Uterus (tissue), 4 donors: ENCODE measurements around the gene DLG5. TPM values are rescaled to one million over a fixed set of nuclear protein-coding genes. Genes with fewer than 3 reads are reported as not detected.

Experiments
- DNase-seq, 2 donors: peaks; one replicate each; pipeline ENCODE4 v3.0.0-alpha.2; 2019 to 2020
- H3K27ac ChIP-seq, 2 donors: fragments of 200-600 bp; sonication (generic); 1 replicate in 1 of 2; 2 replicates in 1 of 2; pipeline ENCODE4 v1.5.1; 2016 to 2018
- H3K27me3 ChIP-seq, 2 donors: fragments of 200-600 bp; sonication (generic); one replicate each; pipeline ENCODE4 v1.5.1; 2018 to 2019; ENCODE audit warnings: control low read depth in 1 of 2
- H3K36me3 ChIP-seq, 2 donors: fragments of 200-600 bp; sonication (generic); one replicate each; pipeline ENCODE4 v1.5.1; 2019; ENCODE audit warnings: control low read depth in 1 of 2
- H3K4me1 ChIP-seq, 2 donors: fragments of 200-600 bp; sonication (generic); one replicate each; pipeline ENCODE4 v1.5.1; 2018 to 2019; ENCODE audit warnings: control low read depth in 1 of 2
- H3K4me3 ChIP-seq, 2 donors: fragments of 200-600 bp; sonication (generic); 1 replicate in 1 of 2; 2 replicates in 1 of 2; pipeline ENCODE4 v1.5.1; 2018 to 2019; ENCODE audit warnings: mild to moderate bottlenecking in 1 of 2
- H3K9me3 ChIP-seq, 2 donors: fragments of 200-600 bp; sonication (generic); one replicate each; pipeline ENCODE4 v1.5.1; 2019; ENCODE audit warnings: control low read depth in 1 of 2
- POLR2A ChIP-seq, 2 donors: fragments of 450-650 bp; IDR thresholded peaks; one replicate each; pipeline ENCODE4 v1.6.1; 2016; ENCODE audit warnings: antibody characterized with exemption in 2 of 2, mild to moderate bottlenecking in 1 of 2, moderate library complexity in 1 of 2
- intact Hi-C: fragments of 100-400 bp; cut with DNase I; formaldehyde crosslinking; loops from one replicate; pipeline ENCODE4 v1.15.1; 2023; ENCODE audit warnings: low total_unique reads
- small RNA-seq: library from RNA; depleted of rRNA; stranded (forward); fragments of <200 nt; gene quantifications from one replicate; pipeline ENCODE3, GENCODE V24; 2016
- total RNA-seq, 4 donors: library from RNA; depleted of rRNA in 3 of 4; stranded (reverse); fragments of >200 nt in 3 of 4; gene quantifications; one replicate each; pipeline versions ENCODE4 v1.1.0 to v1.2.4, GENCODE V29; 2014 to 2023
- TF ChIP-seq, protein P1 (sequence below), 4 experiments: fragments of 200-600 bp in 2 of 4; fragments of 450-650 bp in 2 of 4; sonication (generic) in 2 of 4; IDR thresholded peaks; one replicate each; pipeline ENCODE4 v1.5.1; 2016 to 2019; ENCODE audit warnings: antibody characterized with exemption in 4 of 4, mild to moderate bottlenecking in 2 of 4, moderate library complexity in 1 of 4
- donor health status: DM: yes; HTN: yes; CAD: no.

Gene DLG5
- total RNA-seq, 4 donors from 2014 or later = 27.1 to 72.6 (median 46.5) TPM

DNA sequence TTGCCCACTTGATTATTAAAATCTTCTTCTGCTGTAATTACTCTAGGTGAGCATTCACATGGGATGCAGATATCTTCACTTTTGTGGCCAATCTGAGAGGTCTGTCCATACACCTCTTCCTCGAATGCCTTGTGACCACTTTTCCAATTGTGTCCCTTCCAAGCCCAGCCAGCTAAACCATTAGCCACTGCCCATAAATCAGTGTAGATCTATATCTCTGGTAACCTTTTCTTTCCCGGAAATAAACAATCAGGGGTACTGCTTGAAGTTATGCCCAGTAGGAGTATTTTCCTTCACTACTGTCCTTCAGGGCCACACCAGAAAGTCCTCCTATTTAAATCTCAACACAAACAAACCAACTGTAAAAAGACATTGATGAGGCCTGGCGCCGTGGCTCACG lies 184.4 kb downstream of the DLG5 start:
- no peaks in the 10 kb centered on the region for H3K36me3 ChIP-seq
- no peaks in the 10 kb centered on the region for H3K9me3 ChIP-seq
- H3K27me3 ChIP-seq = no peaks in the 10 kb centered on the region
- no peaks in the 10 kb centered on the region for H3K4me1 ChIP-seq
- TF ChIP-seq POLR2A (IDR thresholded peaks at IDR 0.05) = no peak
- TF ChIP-seq, protein P1, sequence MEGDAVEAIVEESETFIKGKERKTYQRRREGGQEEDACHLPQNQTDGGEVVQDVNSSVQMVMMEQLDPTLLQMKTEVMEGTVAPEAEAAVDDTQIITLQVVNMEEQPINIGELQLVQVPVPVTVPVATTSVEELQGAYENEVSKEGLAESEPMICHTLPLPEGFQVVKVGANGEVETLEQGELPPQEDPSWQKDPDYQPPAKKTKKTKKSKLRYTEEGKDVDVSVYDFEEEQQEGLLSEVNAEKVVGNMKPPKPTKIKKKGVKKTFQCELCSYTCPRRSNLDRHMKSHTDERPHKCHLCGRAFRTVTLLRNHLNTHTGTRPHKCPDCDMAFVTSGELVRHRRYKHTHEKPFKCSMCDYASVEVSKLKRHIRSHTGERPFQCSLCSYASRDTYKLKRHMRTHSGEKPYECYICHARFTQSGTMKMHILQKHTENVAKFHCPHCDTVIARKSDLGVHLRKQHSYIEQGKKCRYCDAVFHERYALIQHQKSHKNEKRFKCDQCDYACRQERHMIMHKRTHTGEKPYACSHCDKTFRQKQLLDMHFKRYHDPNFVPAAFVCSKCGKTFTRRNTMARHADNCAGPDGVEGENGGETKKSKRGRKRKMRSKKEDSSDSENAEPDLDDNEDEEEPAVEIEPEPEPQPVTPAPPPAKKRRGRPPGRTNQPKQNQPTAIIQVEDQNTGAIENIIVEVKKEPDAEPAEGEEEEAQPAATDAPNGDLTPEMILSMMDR (IDR thresholded peaks at IDR 0.05) = no peak
- no peak overlapping the region for H3K4me3 ChIP-seq
- DNase-seq = no peak
- intact Hi-C loops = no loop called here
- no peak overlapping the region for H3K27ac ChIP-seq

DNA sequence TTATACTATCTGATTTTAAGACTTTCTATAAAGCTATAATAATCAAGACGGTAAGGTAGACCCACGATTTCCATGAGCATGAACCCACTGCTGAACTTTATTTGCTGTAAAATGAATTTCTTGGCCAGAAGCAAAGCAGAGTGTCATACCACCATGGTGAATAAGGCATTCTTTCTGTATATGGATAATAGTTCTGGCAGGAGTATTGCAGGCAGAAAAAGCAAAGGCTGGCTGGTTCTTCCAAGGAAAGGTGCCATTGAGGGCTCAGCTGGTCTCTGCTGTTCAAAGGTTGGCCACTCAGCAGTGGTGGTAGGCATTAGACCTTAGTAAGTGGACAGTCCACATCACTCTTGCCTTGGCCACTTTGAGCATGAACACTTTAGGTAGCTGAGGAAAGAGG lies 184.8 kb downstream of the DLG5 start:
- no peaks in the 10 kb centered on the region for H3K36me3 ChIP-seq
- H3K9me3 ChIP-seq = no peaks in the 10 kb centered on the region
- H3K27ac ChIP-seq = no peak overlapping the region
- intact Hi-C loops = no loop called here
- no peak for DNase-seq
- H3K4me1 ChIP-seq = no peaks in the 10 kb centered on the region
- H3K4me3 ChIP-seq = no peak overlapping the region
- TF ChIP-seq, protein P1 (IDR thresholded peaks at IDR 0.05) = no peak
- no peak for TF ChIP-seq POLR2A (IDR thresholded peaks at IDR 0.05)
- H3K27me3 ChIP-seq = no peaks in the 10 kb centered on the region

Small RNA genes within 50 kb of the gene (small RNA-seq; reads per million reads assigned to genes)
- gene RF00017 (not detected), gene RN7SL284P (not detected), gene RNU6-1266P (not detected)

Other genes with a start within 250 kb of the DLG5 start
- gene POLR3A, start 102.8 kb upstream of the DLG5 start, total RNA-seq = 10 to 100 TPM in 2 of 4 donors, 1 to 10 TPM in 2; 10.0 to 19.4 (median 14.6) TPM
- gene RPS24, start 107.1 kb upstream of the DLG5 start, total RNA-seq = 1,000 to 10,000 TPM; 1,764 to 3,381 (median 2,593) TPM